Measurements from ENCODE around the gene PLA2G4A. TPM values are rescaled to one million over a fixed set of nuclear protein-coding genes. Genes with fewer than 3 reads are reported as not detected.

Gene PLA2G4A
- total RNA-seq (10.6 and 13.3 TPM in 2 replicates), polyA plus RNA-seq (7.0 and 8.2 TPM in 2 replicates), polyA minus RNA-seq (8.5 and 9.9 TPM in 2 replicates), Bru-seq, nascent RNA (percentile 61 among the genes with signal in this experiment), BruChase-seq, experiment 1, labeled RNA remaining after a 6-hour chase (percentile 50 among the genes with signal in this experiment), BruChase-seq, experiment 2, labeled RNA remaining after a 2-hour chase (percentile 42 among the genes with signal in this experiment)
- polyA plus RNA-seq (2011; cell fraction: cytosol; rRNA removed): 9.9 and 10.7 TPM in 2 replicates
- polyA plus RNA-seq (2011; cell fraction: nucleus; rRNA removed): 7.8 and 9.9 TPM in 2 replicates
- polyA plus RNA-seq (2012): 16.9 and 20.0 TPM in 2 replicates
- 24.9 TPM for polyA minus RNA-seq (2011; cell fraction: cytosol; rRNA and poly(A)+ RNA removed)
- 6.9 and 7.3 TPM in 2 replicates for polyA minus RNA-seq (2011; cell fraction: nucleus; rRNA and poly(A)+ RNA removed)
- long read RNA-seq, transcript PLA2G4A-201 (18 exons, 2,875 nt): major isoform, 22 of 106 reads
- long read RNA-seq, partial matches to known transcripts: 51 of 106 reads
- long read RNA-seq, other reads (novel, unspliced or antisense): 33 of 106 reads

DNA sequence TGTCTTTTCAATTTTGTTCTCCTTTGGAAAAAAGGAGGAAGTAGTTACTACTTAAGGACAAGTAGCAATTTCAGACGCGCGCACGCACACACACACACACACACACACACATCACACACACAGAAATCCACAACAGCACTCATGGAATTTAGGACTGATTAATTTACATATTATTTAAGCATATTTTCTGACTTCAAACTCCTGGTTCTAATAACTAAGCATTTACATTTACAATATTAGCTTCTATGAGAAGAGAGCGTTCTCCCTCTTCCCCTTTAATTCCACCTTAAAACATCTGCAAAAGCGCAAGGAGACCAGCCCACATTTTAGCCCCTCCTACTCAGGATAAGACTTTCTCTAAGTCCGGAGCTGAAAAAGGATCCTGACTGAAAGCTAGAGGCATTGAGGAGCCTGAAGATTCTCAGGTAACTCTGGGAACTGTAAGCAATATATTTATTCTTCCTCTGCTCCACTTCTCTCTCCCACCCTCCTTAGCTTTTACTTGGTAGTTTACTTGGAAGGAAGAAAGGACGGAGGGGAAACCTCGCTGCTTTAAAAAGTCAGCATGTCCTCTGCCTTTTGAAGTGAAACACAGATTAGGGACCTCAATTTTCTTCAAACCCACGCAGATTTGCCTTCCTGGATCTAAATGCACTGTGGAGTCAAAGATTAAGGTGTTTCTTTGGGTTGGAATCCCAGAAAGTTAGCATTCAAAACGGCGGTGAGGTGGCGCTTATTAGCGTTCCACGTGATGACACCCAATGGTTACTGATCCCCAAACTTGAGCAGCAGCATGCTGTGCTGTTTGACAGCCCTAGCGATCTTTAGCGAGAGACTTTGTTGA, at the start of gene PLA2G4A:
Gene PLA2G4A, plus strand, starts transcription at position 339 of the 844 bp plus-strand sequence. CDS start 25,406 bp downstream, outside the sequence.
- ChIA-PET CTCF (interaction anchor here (1.0 kb wide), 4 partner anchors 12 to 149 kb away, joined by 3 to 4 read pairs (median 3); partner anchors contain the start of gene PTGS2), POLR2A (no interaction called here)
- Histone ChIP-seq H3K9ac (replicated peaks; ENCODE audit: extremely low read depth, insufficient read depth, low read length) (peak within 1 kb of the TSS; percentile 96), H3K27me3 (ENCODE audit: control insufficient read depth in 2 of 2, insufficient read depth in 2 of 2, low read length in 2 of 2) (no peaks in the 10 kb centered on the region), H3K4me2 (ENCODE audit: insufficient read depth, low read length) (peak within 1 kb of the TSS; percentile 100), H4K20me1 (replicated peaks; ENCODE audit: control insufficient read depth, extremely low read depth, insufficient read depth, low read length) (no peaks in the 10 kb centered on the region), H2AFZ (ENCODE audit: low read depth, low read length) (peak within 1 kb of the TSS; percentile 99), H3K36me3 (ENCODE audit: control insufficient read depth in 2 of 2, extremely low read depth in 1 of 2, insufficient read depth in 2 of 2, low read length in 2 of 2) (no peaks in the 10 kb centered on the region), H3K4me1 (ENCODE audit: control insufficient read depth, extremely low read depth, insufficient read depth, low read length) (peaks cover 7% of the 10 kb centered on the region), H3K4me3 (replicated peaks in 1 of 3; ENCODE audit: insufficient read depth in 1 of 3, low read depth in 1 of 3, low read length in 3 of 3) (peak within 1 kb of the TSS; percentile 67 to 100 (median 98)), H3K9me3 (replicated peaks; ENCODE audit: control insufficient read depth, insufficient read depth, low read length) (no peaks in the 10 kb centered on the region), H3K9me1 (replicated peaks; ENCODE audit: control insufficient read depth, extremely low read depth, insufficient read depth, low read length) (no peaks in the 10 kb centered on the region), H3K27ac (ENCODE audit: insufficient read depth, low read depth, low read length) (peak within 1 kb of the TSS; percentile 75), H3K79me2 (ENCODE audit: control insufficient read depth, insufficient read depth, low read length) (no peaks in the 10 kb centered on the region)
- DNase-seq (ENCODE audit: low read depth, low spot score) (peak; percentile 87), FAIRE-seq (peak; percentile 90)
- no peak for TF ChIP-seq POLR2AphosphoS5 (IDR thresholded peaks at IDR 0.05; ENCODE audit: insufficient read depth, low read depth, low read length)
- TF ChIP-seq, protein P1, sequence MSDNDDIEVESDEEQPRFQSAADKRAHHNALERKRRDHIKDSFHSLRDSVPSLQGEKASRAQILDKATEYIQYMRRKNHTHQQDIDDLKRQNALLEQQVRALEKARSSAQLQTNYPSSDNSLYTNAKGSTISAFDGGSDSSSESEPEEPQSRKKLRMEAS (IDR thresholded peaks at IDR 0.05; ENCODE audit: insufficient read depth, insufficient read length): no peak
- TF ChIP-seq POLR2A (IDR thresholded peaks at IDR 0.05; ENCODE audit: low read depth, low read length): no peak
- TF ChIP-seq GATA2 (IDR thresholded peaks at IDR 0.05; ENCODE audit: insufficient read depth, insufficient read length, low read depth, low read length): no peak
- no peak for TF ChIP-seq MYC (IDR thresholded peaks at IDR 0.05; ENCODE audit: low read depth, low read length)
- dilution Hi-C loops (cut with MboI; ENCODE audit: extremely low pct_ligation_motif_present, low sequenced_read_pairs): no loop called here
- intact Hi-C loops (cut with micrococcal nuclease): loop anchor here (2.0 to 10.0 kb wide), 2 partner anchors 148 to 424 kb away; partner anchors contain the start of gene PTGS2
- TSS peak; percentile 87 for BruUV-seq (replicated peaks)
